ENCODE results near the gene GABBR2. TPM values are rescaled to one million over a fixed set of nuclear protein-coding genes. Genes with fewer than 3 reads are reported as not detected.

GABBR2 gene
- total and polyA plus RNA-seq, 9 of the 15 experiments (the other 6 are each of a cell fraction or from before 2014, with no cell fraction given), result 0.15 to 1.9 (median 0.32) TPM

DNA sequence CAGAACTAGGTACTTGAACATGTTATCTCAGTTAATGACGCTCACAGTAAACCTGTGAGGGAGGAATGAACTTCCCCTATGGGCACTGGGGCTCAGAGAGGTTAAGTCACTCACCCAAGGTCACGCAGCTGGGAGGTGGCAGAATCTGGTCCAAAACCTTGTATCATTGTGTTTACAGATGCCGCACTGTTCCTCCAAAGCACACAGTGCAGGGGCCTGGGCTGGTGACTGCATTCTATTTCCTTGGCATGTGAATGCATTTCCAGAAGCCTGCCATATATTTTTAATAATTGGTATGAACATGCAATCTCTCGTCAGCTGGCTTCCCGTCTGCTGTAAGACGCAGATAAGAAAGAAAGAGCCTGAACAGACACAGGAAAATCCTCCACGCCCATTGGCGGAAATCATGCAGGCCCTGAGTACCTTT is 376.3 kb downstream of the GABBR2 start (continued):
- TF ChIP-seq, protein P1, sequence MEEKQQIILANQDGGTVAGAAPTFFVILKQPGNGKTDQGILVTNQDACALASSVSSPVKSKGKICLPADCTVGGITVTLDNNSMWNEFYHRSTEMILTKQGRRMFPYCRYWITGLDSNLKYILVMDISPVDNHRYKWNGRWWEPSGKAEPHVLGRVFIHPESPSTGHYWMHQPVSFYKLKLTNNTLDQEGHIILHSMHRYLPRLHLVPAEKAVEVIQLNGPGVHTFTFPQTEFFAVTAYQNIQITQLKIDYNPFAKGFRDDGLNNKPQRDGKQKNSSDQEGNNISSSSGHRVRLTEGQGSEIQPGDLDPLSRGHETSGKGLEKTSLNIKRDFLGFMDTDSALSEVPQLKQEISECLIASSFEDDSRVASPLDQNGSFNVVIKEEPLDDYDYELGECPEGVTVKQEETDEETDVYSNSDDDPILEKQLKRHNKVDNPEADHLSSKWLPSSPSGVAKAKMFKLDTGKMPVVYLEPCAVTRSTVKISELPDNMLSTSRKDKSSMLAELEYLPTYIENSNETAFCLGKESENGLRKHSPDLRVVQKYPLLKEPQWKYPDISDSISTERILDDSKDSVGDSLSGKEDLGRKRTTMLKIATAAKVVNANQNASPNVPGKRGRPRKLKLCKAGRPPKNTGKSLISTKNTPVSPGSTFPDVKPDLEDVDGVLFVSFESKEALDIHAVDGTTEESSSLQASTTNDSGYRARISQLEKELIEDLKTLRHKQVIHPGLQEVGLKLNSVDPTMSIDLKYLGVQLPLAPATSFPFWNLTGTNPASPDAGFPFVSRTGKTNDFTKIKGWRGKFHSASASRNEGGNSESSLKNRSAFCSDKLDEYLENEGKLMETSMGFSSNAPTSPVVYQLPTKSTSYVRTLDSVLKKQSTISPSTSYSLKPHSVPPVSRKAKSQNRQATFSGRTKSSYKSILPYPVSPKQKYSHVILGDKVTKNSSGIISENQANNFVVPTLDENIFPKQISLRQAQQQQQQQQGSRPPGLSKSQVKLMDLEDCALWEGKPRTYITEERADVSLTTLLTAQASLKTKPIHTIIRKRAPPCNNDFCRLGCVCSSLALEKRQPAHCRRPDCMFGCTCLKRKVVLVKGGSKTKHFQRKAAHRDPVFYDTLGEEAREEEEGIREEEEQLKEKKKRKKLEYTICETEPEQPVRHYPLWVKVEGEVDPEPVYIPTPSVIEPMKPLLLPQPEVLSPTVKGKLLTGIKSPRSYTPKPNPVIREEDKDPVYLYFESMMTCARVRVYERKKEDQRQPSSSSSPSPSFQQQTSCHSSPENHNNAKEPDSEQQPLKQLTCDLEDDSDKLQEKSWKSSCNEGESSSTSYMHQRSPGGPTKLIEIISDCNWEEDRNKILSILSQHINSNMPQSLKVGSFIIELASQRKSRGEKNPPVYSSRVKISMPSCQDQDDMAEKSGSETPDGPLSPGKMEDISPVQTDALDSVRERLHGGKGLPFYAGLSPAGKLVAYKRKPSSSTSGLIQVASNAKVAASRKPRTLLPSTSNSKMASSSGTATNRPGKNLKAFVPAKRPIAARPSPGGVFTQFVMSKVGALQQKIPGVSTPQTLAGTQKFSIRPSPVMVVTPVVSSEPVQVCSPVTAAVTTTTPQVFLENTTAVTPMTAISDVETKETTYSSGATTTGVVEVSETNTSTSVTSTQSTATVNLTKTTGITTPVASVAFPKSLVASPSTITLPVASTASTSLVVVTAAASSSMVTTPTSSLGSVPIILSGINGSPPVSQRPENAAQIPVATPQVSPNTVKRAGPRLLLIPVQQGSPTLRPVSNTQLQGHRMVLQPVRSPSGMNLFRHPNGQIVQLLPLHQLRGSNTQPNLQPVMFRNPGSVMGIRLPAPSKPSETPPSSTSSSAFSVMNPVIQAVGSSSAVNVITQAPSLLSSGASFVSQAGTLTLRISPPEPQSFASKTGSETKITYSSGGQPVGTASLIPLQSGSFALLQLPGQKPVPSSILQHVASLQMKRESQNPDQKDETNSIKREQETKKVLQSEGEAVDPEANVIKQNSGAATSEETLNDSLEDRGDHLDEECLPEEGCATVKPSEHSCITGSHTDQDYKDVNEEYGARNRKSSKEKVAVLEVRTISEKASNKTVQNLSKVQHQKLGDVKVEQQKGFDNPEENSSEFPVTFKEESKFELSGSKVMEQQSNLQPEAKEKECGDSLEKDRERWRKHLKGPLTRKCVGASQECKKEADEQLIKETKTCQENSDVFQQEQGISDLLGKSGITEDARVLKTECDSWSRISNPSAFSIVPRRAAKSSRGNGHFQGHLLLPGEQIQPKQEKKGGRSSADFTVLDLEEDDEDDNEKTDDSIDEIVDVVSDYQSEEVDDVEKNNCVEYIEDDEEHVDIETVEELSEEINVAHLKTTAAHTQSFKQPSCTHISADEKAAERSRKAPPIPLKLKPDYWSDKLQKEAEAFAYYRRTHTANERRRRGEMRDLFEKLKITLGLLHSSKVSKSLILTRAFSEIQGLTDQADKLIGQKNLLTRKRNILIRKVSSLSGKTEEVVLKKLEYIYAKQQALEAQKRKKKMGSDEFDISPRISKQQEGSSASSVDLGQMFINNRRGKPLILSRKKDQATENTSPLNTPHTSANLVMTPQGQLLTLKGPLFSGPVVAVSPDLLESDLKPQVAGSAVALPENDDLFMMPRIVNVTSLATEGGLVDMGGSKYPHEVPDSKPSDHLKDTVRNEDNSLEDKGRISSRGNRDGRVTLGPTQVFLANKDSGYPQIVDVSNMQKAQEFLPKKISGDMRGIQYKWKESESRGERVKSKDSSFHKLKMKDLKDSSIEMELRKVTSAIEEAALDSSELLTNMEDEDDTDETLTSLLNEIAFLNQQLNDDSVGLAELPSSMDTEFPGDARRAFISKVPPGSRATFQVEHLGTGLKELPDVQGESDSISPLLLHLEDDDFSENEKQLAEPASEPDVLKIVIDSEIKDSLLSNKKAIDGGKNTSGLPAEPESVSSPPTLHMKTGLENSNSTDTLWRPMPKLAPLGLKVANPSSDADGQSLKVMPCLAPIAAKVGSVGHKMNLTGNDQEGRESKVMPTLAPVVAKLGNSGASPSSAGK (IDR thresholded peaks at IDR 0.05), result no peak
- TF ChIP-seq, protein P2, sequence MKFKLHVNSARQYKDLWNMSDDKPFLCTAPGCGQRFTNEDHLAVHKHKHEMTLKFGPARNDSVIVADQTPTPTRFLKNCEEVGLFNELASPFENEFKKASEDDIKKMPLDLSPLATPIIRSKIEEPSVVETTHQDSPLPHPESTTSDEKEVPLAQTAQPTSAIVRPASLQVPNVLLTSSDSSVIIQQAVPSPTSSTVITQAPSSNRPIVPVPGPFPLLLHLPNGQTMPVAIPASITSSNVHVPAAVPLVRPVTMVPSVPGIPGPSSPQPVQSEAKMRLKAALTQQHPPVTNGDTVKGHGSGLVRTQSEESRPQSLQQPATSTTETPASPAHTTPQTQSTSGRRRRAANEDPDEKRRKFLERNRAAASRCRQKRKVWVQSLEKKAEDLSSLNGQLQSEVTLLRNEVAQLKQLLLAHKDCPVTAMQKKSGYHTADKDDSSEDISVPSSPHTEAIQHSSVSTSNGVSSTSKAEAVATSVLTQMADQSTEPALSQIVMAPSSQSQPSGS (CRISPR knock-in tag; IDR thresholded peaks at IDR 0.05), result no peak
- TF ChIP-seq NFATC3 (IDR thresholded peaks at IDR 0.05) (no peak), BMI1 (IDR thresholded peaks at IDR 0.05; ENCODE audit: low read length) (no peak), TRIM24 (IDR thresholded peaks at IDR 0.05) (peak; percentile 47 to 71; a peak in 2 of 4 replicates), CSDE1 (IDR thresholded peaks at IDR 0.05) (no peak), KLF1 (tag; IDR thresholded peaks at IDR 0.05) (no peak), HDAC1 (IDR thresholded peaks at IDR 0.05) (peak in 1 of 2 experiments; percentile 32; a peak in 1 of 4 replicates), ZNF57 (CRISPR knock-in tag; IDR thresholded peaks at IDR 0.05) (no peak), SMC3 (conservative IDR thresholded peaks at IDR 0.05; ENCODE audit: insufficient read depth, low read depth, low read length) (no peak)
- TF ChIP-seq, protein P3, sequence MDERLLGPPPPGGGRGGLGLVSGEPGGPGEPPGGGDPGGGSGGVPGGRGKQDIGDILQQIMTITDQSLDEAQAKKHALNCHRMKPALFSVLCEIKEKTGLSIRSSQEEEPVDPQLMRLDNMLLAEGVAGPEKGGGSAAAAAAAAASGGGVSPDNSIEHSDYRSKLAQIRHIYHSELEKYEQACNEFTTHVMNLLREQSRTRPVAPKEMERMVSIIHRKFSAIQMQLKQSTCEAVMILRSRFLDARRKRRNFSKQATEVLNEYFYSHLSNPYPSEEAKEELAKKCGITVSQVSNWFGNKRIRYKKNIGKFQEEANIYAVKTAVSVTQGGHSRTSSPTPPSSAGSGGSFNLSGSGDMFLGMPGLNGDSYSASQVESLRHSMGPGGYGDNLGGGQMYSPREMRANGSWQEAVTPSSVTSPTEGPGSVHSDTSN (CRISPR knock-in tag; IDR thresholded peaks at IDR 0.05; ENCODE audit: low read depth), result no peak
- TF ChIP-seq, protein P3 (tag; conservative IDR thresholded peaks at IDR 0.05; ENCODE audit: low read depth), result 0 out of 2 replicates have a peak, but pooled peaks have one; percentile 39

Data from K562 (cell line).